HG03354 (cell line): ENCODE results near the gene METTL1.
A peak's percentile ranks its signal among the peaks of the same experiment; 100 is the strongest.
"Not testable (repeated sequence)": the region's sequence is repeated elsewhere in the genome, so short reads cannot be mapped to it uniquely, and the experiment has no call there.

Source experiments
- ATAC-seq: cut with Tn5 transposase; IDR thresholded peaks from one replicate; pipeline ENCODE4 v1.9.1; 2021; ENCODE audit warnings: mild to moderate bottlenecking; ENCODE audit not compliant: unreplicated experiment, poor library complexity, severe bottlenecking

The METTL1 gene

GRCh38 chr12:57727758-57728395, 44.0 kb downstream of the METTL1 start:
- no peak for ATAC-seq

DNA sequence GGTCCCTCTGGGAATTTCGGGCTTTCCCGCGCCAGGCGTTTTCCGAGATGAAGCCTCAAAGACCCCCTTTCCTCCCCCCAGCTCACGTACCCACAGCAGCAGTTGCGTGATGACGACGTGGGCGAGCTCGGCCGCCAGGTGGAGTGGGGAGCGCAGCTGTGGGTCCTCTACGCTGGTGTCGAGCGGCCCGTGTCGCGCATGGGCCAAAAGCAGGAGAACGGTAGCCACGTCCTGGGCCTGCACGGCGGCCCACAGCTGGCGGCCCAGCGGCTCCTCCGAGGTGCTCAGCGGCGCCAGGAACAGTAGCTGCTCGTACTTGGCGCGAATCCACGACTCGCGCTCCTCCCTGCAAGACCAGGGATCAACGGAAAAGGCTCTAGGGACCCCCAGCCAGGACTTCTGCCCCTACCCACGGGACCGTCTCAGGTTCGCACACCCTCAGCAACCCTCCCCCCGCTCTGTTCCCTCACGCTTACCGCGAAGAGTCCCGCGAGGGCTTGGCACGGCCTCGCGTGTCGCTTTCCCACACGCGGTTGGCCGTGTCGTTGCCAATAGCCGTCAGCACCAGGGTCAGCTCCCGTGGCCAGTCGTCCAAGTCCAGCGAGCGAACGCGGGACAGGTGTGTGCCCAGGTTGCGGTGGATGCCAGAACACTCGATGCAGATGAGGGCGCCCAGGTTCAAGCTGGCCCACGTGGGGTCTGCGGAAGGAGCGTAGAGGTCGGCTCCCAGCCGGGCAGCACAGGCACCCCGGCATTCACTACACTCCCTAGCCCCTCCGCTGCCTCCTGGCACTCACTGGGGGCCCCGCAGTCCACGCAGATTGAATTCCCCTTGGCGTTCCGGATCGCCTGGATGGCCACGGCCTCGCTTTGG, 44.8 kb downstream of the METTL1 start:
- ATAC-seq: no peak

DNA sequence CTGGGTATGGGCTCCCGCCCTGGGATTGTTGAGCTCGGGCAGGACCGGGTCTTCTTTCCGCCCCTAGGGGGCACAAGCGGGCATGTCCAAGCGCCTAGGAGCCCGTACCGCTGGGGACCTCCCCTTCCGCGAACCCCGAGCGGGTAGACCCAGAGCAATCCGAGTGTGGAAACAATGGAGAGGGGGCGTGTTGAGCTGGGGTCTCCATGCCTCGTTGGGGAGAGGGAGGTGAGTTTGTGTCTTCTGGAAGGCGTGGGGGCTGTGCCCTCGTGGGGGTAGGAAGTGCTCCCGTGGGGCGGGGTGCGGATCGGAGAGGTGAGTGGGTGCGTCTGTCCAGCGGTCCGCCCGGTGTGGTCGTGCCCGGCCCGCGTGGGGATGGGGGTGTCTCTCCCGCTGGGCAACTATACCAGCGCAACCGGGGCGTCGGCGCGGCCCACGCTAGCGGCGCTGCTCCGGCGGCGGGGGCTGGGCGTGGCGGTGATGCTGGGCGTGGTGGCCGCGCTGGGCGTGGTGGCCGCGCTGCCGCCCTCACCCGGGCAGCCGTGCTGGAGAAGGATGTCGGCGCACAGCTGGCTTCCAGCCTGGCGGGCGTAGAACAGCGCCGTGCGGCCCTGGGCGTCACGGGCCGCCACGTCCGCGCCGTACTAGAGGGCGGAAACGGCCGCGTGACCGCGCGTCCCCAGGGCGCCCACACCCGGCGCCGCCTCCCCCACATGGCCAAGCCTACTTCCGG, 45.6 kb downstream of the METTL1 start:
- peak; percentile 68 for ATAC-seq

- no peak for ATAC-seq
Observed at GRCh38 chr12:57725851-57726150, 46.1 kb downstream of the METTL1 start.

DNA sequence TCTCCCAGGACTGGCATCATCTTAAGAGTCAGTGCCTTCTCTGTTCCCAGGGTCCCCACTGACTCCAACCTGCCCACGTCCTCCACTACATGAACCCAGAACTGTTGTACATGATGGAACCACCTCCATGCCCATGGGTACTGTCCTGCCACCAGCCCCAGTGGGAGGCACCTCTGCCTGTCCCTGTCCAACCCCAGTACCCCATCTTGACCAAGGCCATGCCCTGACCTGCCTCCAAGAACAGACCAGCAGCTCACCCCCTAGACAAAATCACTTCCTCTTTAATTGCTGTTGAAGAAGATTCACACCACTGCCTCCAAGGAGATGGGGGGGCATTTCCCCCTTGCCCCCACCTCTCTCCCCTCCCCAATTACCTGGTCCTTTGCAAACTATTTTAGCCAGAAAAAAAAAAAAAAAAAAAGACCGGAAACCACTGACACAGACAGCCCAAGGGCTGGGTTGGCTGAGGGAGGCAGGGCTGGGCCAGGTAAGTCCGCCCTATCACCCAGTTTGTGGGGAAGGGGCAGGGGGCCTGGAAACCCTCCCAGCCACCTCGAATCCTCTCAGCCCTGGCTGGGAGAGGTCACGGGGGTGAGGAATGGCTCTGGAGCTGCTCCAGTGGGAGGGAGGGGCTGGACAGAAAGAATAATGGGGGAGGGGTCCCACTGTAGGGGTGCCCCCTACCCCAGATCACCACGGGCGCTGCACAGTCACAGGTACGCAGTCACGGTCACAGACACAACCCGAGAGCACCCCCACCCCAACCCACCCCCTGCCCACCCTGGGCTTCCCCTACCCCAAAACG, 46.8 kb downstream of the METTL1 start:
- ATAC-seq: no peak

DNA sequence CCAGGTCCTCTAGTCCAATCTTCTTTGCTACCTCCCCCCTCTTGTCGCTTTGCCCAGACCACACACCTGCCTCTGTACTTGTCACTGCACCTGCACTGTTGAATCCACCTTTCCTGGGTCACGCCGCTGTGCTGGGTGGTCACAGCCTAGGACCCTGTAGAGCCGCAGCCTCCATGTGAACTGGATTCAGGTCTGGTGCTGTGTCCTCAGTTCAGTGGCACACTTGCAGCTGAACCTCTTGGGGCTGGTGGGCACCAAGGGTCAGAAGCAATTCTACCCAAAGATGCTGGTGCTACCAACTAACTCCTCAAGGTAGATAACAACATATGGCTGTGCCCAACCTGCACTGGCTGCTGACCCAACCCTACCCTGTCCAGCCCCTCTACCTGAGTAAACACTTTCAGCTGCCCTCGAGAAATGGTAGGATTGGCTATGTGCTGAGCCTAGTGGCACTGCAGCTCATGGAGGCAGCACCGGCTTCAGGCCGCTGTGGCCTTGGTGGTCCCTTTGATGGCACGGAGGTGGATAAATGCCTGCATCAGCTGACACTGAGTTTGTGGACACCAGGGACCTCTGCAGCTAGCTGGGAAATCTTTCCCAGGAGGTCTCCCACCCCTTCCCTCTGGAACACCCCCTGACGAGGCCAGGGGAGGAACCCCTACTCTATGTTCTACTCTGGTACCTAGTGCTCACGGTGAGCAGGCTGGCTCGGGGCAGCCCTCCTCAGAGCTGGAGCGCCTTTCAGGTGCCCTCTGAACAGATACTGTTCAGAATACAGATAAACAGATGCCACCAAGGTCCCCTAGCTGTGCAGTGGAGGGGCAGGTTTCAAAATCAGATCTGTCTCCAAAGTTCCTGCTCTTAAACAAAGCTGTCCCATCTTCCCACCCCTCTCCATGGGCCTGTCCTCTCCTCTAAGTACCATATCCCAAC, 47.6 kb downstream of the METTL1 start:
- no peak for ATAC-seq

DNA sequence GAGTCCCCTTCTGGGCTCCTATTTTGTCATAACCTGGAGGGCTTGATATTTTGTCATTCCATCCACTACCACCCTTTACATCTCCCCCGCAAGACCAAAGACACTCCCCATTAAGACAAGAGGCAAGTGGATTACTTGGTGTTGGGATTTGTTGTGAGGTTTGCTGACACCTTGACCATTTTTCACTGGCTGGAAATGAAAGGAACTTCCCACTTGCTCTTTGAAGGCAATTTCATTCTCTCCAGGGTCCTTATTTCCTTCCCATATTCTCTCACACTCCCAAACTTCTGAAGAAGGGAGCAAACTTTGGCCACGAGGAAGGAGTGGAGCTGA, 48.3 kb downstream of the METTL1 start:
- ATAC-seq: no peak

GRCh38 chr12:57722716-57723629, 48.9 kb downstream of the METTL1 start:
- no peak for ATAC-seq

- ATAC-seq: not testable (repeated sequence)
Observed at GRCh38 chr12:57721846-57722608, 49.9 kb downstream of the METTL1 start.

DNA sequence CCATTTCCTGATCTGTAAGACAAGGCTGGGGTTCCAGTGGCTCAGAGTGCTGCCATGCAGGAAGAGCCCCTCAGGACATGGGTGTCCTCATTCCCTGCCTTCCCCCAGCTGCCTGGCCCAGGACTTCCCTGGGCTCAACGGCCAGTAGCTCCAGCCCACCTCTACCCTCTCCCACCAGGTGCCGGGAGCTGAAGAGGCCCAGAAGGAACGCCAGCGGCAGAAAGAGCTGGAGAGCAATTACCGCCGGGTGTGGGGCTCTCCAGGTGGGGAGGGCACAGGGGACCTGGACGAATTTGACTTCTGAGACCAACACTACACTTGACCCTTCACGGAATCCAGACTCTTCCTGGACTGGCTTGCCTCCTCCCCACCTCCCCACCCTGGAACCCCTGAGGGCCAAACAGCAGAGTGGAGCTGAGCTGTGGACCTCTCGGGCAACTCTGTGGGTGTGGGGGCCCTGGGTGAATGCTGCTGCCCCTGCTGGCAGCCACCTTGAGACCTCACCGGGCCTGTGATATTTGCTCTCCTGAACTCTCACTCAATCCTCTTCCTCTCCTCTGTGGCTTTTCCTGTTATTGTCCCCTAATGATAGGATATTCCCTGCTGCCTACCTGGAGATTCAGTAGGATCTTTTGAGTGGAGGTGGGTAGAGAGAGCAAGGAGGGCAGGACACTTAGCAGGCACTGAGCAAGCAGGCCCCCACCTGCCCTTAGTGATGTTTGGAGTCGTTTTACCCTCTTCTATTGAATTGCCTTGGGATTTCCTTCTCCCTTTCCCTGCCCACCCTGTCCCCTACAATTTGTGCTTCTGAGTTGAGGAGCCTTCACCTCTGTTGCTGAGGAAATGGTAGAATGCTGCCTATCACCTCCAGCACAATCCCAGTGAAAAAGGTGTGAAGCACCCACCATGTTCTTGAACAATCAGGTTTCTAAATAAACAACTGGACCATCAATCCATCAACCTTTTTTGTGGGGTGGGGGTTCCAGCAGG, 51.0 kb downstream of the METTL1 start:
- ATAC-seq: no peak

- no peak for ATAC-seq
Observed at GRCh38 chr12:57719777-57720605, 51.9 kb downstream of the METTL1 start.

GRCh38 chr12:57718641-57719528, 53.0 kb downstream of the METTL1 start:
- ATAC-seq: no peak
